Stimulated activated CD4-positive, alpha-beta T cell treated with anti-CD3 and anti-CD28 coated beads, Interleukin-15, amount 100 ng/mL, for 24 hours (primary cell): ENCODE measurements around the gene MUC3A.
"Not testable (repeated sequence)": the region's sequence is repeated elsewhere in the genome, so short reads cannot be mapped to it uniquely, and the experiment has no call there.

Source experiments
- DNase-seq: peaks from one replicate; pipeline ENCODE4 v3.0.0-alpha.2; 2020

MUC3A gene

GRCh38 chr7:100971111-100972001 is 22.0 kb downstream of the MUC3A start:
- DNase-seq, result no peak

GRCh38 chr7:100972002-100972347 is 22.6 kb downstream of the MUC3A start:
- no peak for DNase-seq

GRCh38 chr7:100974021-100974420 is 24.7 kb downstream of the MUC3A start:
- no peak for DNase-seq

GRCh38 chr7:100975371-100975821 is 26.1 kb downstream of the MUC3A start:
- no peak for DNase-seq

- DNase-seq, result no peak
These were observed 29.0 kb downstream of the MUC3A start for GRCh38 chr7:100978300-100978699.

GRCh38 chr7:100983451-100984187 is 34.3 kb downstream of the MUC3A start:
- DNase-seq, result no peak

GRCh38 chr7:100984241-100984918 is 35.0 kb downstream of the MUC3A start:
- DNase-seq, result not testable (repeated sequence)

GRCh38 chr7:100985033-100985797 is 35.9 kb downstream of the MUC3A start:
- not testable (repeated sequence) for DNase-seq

- DNase-seq, result no peak
These were observed 42.3 kb downstream of the MUC3A start for GRCh38 chr7:100991631-100992030.

GRCh38 chr7:100992280-100992679 is 42.9 kb downstream of the MUC3A start:
- DNase-seq, result not testable (repeated sequence)

- not testable (repeated sequence) for DNase-seq
These were observed 45.3 kb downstream of the MUC3A start for GRCh38 chr7:100994671-100995070.

- DNase-seq, result not testable (repeated sequence)
These were observed 49.2 kb downstream of the MUC3A start for GRCh38 chr7:100998530-100998929.

GRCh38 chr7:100999334-100999733 is 50.0 kb downstream of the MUC3A start:
- DNase-seq, result not testable (repeated sequence)

- DNase-seq, result not testable (repeated sequence)
These were observed 50.7 kb downstream of the MUC3A start for GRCh38 chr7:101000025-101000424.

- not testable (repeated sequence) for DNase-seq
These were observed 53.0 kb downstream of the MUC3A start for GRCh38 chr7:101002333-101002732.

- DNase-seq, result not testable (repeated sequence)
These were observed 58.0 kb downstream of the MUC3A start for GRCh38 chr7:101007361-101007760.

GRCh38 chr7:101009629-101010028 is 60.3 kb downstream of the MUC3A start:
- DNase-seq, result no peak

GRCh38 chr7:101012931-101013330 is 63.6 kb downstream of the MUC3A start:
- DNase-seq, result no peak

GRCh38 chr7:101015626-101016025 is 66.3 kb downstream of the MUC3A start:
- DNase-seq, result no peak

- DNase-seq, result peak; percentile 84
These were observed 67.9 kb downstream of the MUC3A start for GRCh38 chr7:101017064-101017777.
